ENCODE data around the gene PIP4K2A. TPM values are rescaled to one million over a fixed set of nuclear protein-coding genes. Genes with fewer than 3 reads are reported as not detected.

Gene PIP4K2A
- polyA plus RNA-seq, 4 donors: 4.5 to 11.3 (median 9.0) TPM

DNA sequence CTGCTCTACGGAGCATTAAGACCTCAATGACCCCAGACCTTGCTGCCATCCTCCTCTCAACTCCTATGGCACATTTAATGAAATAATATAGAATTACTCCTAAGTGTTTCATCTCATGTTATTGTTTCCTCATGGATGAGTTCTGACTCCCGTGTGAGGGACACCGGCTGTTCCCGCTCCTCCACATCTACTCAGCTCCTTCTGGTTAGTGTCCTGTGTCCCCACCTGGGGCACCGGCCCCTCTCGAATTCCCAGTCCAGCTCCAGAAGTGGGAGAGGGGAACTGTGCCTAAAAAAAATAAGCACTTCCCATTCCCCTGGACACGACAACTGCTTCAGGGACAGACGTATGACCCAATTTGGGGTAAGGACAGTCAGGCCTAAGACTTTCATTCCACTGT is 58.3 kb downstream of the PIP4K2A start:
- FAIRE-seq: no peak
- Histone ChIP-seq H3K36me3 (ENCODE audit: control insufficient read depth in 3 of 3, insufficient read depth in 2 of 3, low read depth in 1 of 3, low read length in 3 of 3) (peaks cover 0 to 2% (median 0%) of the 10 kb centered on the region in 3 donors), H3K9me3 (ENCODE audit: control insufficient read depth in 2 of 2, insufficient read depth in 1 of 2, low read depth in 1 of 2, low read length in 1 of 2) (no peaks in the 10 kb centered on the region), H3K27ac (ENCODE audit: low read depth in 1 of 3, low read length in 2 of 3) (peak overlapping the region in 1 of 3 donors; percentile 50), H3K4me3 (ENCODE audit: low read depth in 1 of 3, low read length in 3 of 3) (no peak overlapping the region), H3K4me1 (ENCODE audit: control insufficient read depth in 3 of 3, insufficient read depth in 2 of 3, low read depth in 1 of 3, low read length in 2 of 3) (peaks cover 0 to 6% (median 2%) of the 10 kb centered on the region in 3 donors), H3K27me3 (ENCODE audit: control insufficient read depth in 3 of 3, insufficient read depth in 3 of 3, low read length in 3 of 3) (no peaks in the 10 kb centered on the region)
- WGBS, 3 donors: 92 to 99% (median 93%) methylated on average over 8 of the region's 8 CpGs
- no peak for DNase-seq

DNA sequence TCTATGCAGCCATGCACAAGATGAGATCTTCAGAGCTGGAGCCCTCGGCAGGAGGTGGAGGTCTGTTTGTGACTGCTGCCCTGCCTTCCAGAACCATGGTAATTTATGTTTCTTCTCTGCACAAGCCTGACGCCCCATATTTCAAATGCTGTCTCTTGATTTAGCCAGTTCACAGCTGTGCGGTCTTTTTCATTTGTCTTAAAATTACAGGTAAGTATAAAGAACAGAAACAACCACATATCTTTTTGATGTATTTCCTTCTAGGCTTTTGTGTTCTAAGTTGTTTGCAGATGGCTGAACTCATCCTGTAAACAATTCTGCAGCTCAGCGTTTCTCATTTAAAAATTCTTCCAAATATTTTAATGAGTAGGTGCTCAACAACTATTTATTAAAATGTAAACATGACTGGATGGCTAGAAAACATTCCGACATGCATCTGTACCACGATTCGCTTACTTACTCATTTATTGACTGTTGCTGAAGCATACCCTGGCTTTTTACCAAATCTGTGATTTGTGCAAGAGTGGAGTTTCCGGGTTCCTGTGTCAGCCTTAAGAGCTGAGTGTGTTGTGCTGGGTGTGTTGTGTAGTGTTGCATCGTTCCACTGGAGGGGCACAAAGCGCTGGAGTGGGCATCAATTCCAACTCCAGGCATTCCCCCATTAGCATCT is 58.9 kb downstream of the PIP4K2A start:
- 50 to 79% (median 53%) methylated on average over 10 of the region's 10 CpGs for WGBS, 3 donors
- H3K9me3 ChIP-seq (ENCODE audit: control insufficient read depth in 2 of 2, insufficient read depth in 1 of 2, low read depth in 1 of 2, low read length in 1 of 2): no peaks in the 10 kb centered on the region
- FAIRE-seq: no peak

DNA sequence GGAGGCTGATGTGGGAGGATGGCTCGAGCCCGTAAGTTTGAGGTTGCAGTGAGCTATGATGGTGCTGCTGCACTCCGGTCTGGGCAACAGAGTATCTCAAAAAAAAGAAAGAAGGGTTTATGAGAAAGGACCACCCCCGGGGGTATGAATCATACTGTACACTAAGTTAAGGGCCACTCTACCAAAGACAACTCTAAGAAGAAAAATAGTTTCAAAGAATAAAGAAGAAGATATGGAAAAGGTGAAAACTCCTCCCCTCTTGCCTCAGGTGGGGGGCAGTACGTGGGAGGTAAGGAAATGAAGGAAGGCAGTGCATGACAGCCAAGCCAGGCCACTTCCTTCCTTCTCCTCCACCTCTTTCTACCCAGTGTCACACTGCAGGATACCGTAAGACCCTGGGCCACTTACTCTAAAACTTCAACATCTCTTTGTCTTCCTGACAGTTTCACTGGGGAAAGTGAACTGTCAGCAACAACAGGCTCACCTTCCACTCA is 61.3 kb downstream of the PIP4K2A start:
- FAIRE-seq (no peak), DNase-seq (peak in 1 of 2 donors; percentile 20)
- 62 to 87% (median 69%) methylated on average over 6 of the region's 6 CpGs for WGBS, 3 donors
- H3K4me3 ChIP-seq (ENCODE audit: low read depth in 1 of 3, low read length in 3 of 3): no peak overlapping the region
- no peaks in the 10 kb centered on the region for H3K9me3 ChIP-seq (ENCODE audit: control insufficient read depth in 2 of 2, insufficient read depth in 1 of 2, low read depth in 1 of 2, low read length in 1 of 2)
- peak overlapping the region in 1 of 3 donors; percentile 61 for H3K27ac ChIP-seq (ENCODE audit: low read depth in 1 of 3, low read length in 2 of 3)
- H3K36me3 ChIP-seq (ENCODE audit: control insufficient read depth in 3 of 3, insufficient read depth in 2 of 3, low read depth in 1 of 3, low read length in 3 of 3): peaks cover 0 to 2% (median 0%) of the 10 kb centered on the region in 3 donors
- H3K27me3 ChIP-seq (ENCODE audit: control insufficient read depth in 3 of 3, insufficient read depth in 3 of 3, low read length in 3 of 3): no peaks in the 10 kb centered on the region
- peaks cover 0 to 11% (median 2%) of the 10 kb centered on the region in 3 donors for H3K4me1 ChIP-seq (ENCODE audit: control insufficient read depth in 3 of 3, insufficient read depth in 2 of 3, low read depth in 1 of 3, low read length in 2 of 3)

More for the DNA sequence above, 58.9 kb downstream of the PIP4K2A start:
- Histone ChIP-seq H3K27me3 (ENCODE audit: control insufficient read depth in 3 of 3, insufficient read depth in 3 of 3, low read length in 3 of 3) (no peaks in the 10 kb centered on the region), H3K4me3 (ENCODE audit: low read depth in 1 of 3, low read length in 3 of 3) (no peak overlapping the region), H3K36me3 (ENCODE audit: control insufficient read depth in 3 of 3, insufficient read depth in 2 of 3, low read depth in 1 of 3, low read length in 3 of 3) (peaks cover 0 to 2% (median 0%) of the 10 kb centered on the region in 3 donors), H3K4me1 (ENCODE audit: control insufficient read depth in 3 of 3, insufficient read depth in 2 of 3, low read depth in 1 of 3, low read length in 2 of 3) (peaks cover 0 to 6% (median 2%) of the 10 kb centered on the region in 3 donors), H3K27ac (ENCODE audit: low read depth in 1 of 3, low read length in 2 of 3) (peak overlapping the region in 1 of 3 donors; percentile 50)
- DNase-seq: peak in 1 of 2 donors; percentile 20

DNA sequence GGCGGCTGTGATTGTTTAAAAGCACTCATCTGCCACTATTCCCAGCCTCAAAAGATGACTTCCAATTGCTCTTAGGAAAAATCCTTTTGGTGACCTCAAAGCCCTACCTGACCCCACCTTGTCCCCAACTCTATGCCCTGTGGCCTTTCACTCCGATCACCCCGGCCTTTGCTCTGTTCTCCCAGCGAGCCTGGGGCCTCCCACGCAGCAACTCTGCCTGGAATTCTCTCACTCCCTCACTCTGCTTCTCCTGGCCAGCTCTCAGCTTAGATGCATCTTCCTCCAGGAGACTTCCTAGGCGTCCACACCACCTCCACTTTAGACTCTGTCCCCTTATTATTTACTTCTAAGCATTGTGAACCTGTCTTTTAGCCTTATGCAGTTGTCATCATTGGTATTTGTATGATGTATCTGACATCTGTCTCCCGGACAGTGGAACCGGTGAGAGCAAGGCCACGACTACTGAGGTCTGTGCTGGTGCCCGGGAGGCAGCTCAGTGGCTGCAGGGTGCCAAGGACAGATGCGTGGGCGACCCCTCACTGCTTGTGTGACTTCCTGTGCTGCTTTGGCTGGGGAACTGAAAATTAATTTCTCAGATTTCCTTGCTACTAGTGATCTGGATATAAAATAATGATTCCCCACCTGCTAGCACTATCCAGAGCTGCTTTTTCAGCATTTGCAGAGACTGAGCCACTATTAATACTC is 63.0 kb downstream of the PIP4K2A start:
- Histone ChIP-seq H3K9me3 (ENCODE audit: control insufficient read depth in 2 of 2, insufficient read depth in 1 of 2, low read depth in 1 of 2, low read length in 1 of 2) (no peaks in the 10 kb centered on the region), H3K27ac (ENCODE audit: low read depth in 1 of 3, low read length in 2 of 3) (peak overlapping the region in 1 of 3 donors; percentile 51), H3K36me3 (ENCODE audit: control insufficient read depth in 3 of 3, insufficient read depth in 2 of 3, low read depth in 1 of 3, low read length in 3 of 3) (peaks cover 0 to 2% (median 0%) of the 10 kb centered on the region in 3 donors), H3K4me1 (ENCODE audit: control insufficient read depth in 3 of 3, insufficient read depth in 2 of 3, low read depth in 1 of 3, low read length in 2 of 3) (peaks cover 0 to 18% (median 2%) of the 10 kb centered on the region in 3 donors), H3K27me3 (ENCODE audit: control insufficient read depth in 3 of 3, insufficient read depth in 3 of 3, low read length in 3 of 3) (no peaks in the 10 kb centered on the region), H3K4me3 (ENCODE audit: low read depth in 1 of 3, low read length in 3 of 3) (no peak overlapping the region)
- FAIRE-seq: no peak
- WGBS, 3 donors: 76 to 87% (median 79%) methylated on average over 12 of the region's 12 CpGs
- no peak for DNase-seq

DNA sequence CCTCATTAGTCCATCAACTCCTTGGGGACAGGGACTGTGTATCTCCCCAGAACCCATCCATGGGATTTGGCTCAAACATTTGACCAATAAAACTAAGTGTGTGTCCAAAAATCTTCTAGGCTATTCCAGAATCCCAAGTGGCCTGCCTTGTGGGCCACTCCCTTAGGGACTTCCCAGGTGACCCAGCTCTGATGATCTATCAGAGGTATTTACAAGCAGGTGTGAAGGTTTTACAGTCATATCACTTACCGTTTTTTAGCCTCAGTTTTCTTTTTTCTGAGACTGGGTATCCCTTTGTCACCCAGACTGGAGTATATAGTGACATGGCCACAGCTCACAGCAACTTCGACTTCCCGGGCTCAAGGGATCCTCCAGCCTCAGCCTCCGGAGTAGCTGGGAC is 64.4 kb downstream of the PIP4K2A start:
- H3K36me3 ChIP-seq (ENCODE audit: control insufficient read depth in 3 of 3, insufficient read depth in 2 of 3, low read depth in 1 of 3, low read length in 3 of 3): peaks cover 0 to 2% (median 0%) of the 10 kb centered on the region in 3 donors
- no peaks in the 10 kb centered on the region for H3K9me3 ChIP-seq (ENCODE audit: control insufficient read depth in 2 of 2, insufficient read depth in 1 of 2, low read depth in 1 of 2, low read length in 1 of 2)
- H3K4me3 ChIP-seq (ENCODE audit: low read depth in 1 of 3, low read length in 3 of 3): no peak overlapping the region
- peaks cover 0 to 16% (median 0%) of the 10 kb centered on the region in 3 donors for H3K4me1 ChIP-seq (ENCODE audit: control insufficient read depth in 3 of 3, insufficient read depth in 2 of 3, low read depth in 1 of 3, low read length in 2 of 3)
- no peak for DNase-seq
- no peaks in the 10 kb centered on the region for H3K27me3 ChIP-seq (ENCODE audit: control insufficient read depth in 3 of 3, insufficient read depth in 3 of 3, low read length in 3 of 3)
- 72 to 85% (median 80%) methylated on average over 4 of the region's 4 CpGs for WGBS, 3 donors
- FAIRE-seq: no peak
- H3K27ac ChIP-seq (ENCODE audit: low read depth in 1 of 3, low read length in 2 of 3): peak overlapping the region in 1 of 3 donors; percentile 68

DNA sequence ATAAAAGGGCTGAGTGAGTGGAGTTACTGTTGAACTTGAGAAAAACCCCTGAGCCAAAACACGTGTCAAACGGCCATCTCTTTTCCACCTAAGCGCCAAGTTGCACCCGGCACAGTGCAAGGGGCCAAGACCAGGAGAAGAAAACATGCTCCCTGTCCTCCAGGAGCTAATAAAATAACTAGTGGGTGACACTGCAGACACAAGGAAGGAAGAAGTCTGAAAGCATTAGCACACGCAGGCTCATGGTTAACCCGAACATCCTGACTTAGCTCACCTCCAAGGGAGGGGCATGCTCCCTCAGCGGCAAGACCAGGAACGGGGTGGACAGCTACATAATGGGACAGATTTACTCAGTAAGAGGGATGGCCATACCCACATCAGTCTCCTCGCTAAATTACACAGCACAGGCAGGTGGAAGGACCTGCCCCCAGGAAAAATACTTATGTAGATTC is 65.0 kb downstream of the PIP4K2A start:
- no peak for FAIRE-seq
- H3K9me3 ChIP-seq (ENCODE audit: control insufficient read depth in 2 of 2, insufficient read depth in 1 of 2, low read depth in 1 of 2, low read length in 1 of 2): no peaks in the 10 kb centered on the region
- H3K27me3 ChIP-seq (ENCODE audit: control insufficient read depth in 3 of 3, insufficient read depth in 3 of 3, low read length in 3 of 3): no peaks in the 10 kb centered on the region
- no peak overlapping the region for H3K4me3 ChIP-seq (ENCODE audit: low read depth in 1 of 3, low read length in 3 of 3)
- H3K36me3 ChIP-seq (ENCODE audit: control insufficient read depth in 3 of 3, insufficient read depth in 2 of 3, low read depth in 1 of 3, low read length in 3 of 3): peaks cover 0 to 2% (median 0%) of the 10 kb centered on the region in 3 donors
- peak overlapping the region in 1 of 3 donors; percentile 68 for H3K27ac ChIP-seq (ENCODE audit: low read depth in 1 of 3, low read length in 2 of 3)
- DNase-seq: peak in 1 of 2 donors; percentile 35
- WGBS, 3 donors: 60 to 73% (median 72%) methylated on average over 9 of the region's 9 CpGs
- H3K4me1 ChIP-seq (ENCODE audit: control insufficient read depth in 3 of 3, insufficient read depth in 2 of 3, low read depth in 1 of 3, low read length in 2 of 3): peaks cover 0 to 15% (median 0%) of the 10 kb centered on the region in 3 donors

DNA sequence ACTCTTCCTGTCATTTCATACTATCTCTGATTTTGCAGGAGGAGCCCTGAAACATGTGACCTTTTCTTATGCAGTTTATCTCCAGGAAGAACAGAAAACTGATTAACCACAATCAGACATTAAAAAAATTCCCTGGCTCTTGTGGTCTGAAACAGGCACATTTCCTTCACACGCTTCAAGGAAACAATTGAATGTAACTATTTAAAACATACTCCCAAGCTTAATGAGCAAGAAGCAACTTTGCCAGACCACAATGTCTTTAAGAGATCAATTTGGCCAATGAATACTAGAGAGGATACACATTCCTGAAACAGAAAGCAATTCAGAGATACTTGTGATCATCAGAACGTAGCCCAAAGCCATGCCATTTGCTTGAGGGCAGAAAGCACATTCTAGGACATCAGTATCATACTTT is 65.8 kb downstream of the PIP4K2A start:
- H3K27ac ChIP-seq (ENCODE audit: low read depth in 1 of 3, low read length in 2 of 3): peak overlapping the region in 1 of 3 donors; percentile 74
- DNase-seq (no peak), FAIRE-seq (no peak)
- H3K36me3 ChIP-seq (ENCODE audit: control insufficient read depth in 3 of 3, insufficient read depth in 2 of 3, low read depth in 1 of 3, low read length in 3 of 3): peaks cover 0 to 2% (median 0%) of the 10 kb centered on the region in 3 donors
- WGBS, 3 donors: 18 to 42% (median 36%) methylated on average over 2 of the region's 2 CpGs
- H3K9me3 ChIP-seq (ENCODE audit: control insufficient read depth in 2 of 2, insufficient read depth in 1 of 2, low read depth in 1 of 2, low read length in 1 of 2): no peaks in the 10 kb centered on the region
- no peaks in the 10 kb centered on the region for H3K27me3 ChIP-seq (ENCODE audit: control insufficient read depth in 3 of 3, insufficient read depth in 3 of 3, low read length in 3 of 3)
- H3K4me1 ChIP-seq (ENCODE audit: control insufficient read depth in 3 of 3, insufficient read depth in 2 of 3, low read depth in 1 of 3, low read length in 2 of 3): peaks cover 0 to 22% (median 0%) of the 10 kb centered on the region in 3 donors
- no peak overlapping the region for H3K4me3 ChIP-seq (ENCODE audit: low read depth in 1 of 3, low read length in 3 of 3)

DNA sequence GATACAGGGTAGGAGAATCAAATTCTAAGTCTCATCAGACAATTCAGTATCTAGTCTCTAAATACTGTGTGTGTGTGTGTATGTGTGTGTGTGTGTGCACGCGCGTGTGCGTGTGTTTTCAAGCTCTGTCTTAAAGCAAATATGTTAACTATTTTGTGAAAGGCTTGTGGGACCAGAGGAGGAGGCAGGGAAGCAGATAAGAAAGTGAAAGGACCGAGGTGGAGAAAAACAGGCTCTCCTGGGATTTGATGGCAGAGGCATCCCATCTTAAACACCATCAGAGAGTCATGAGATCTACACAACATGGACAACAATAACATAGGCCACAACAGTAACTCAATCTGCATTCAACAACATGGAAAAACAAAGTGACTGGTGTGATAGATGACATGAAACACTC is 67.1 kb downstream of the PIP4K2A start:
- FAIRE-seq (no peak), DNase-seq (no peak)
- Histone ChIP-seq H3K36me3 (ENCODE audit: control insufficient read depth in 3 of 3, insufficient read depth in 2 of 3, low read depth in 1 of 3, low read length in 3 of 3) (peaks cover 0 to 2% (median 0%) of the 10 kb centered on the region in 3 donors), H3K9me3 (ENCODE audit: control insufficient read depth in 2 of 2, insufficient read depth in 1 of 2, low read depth in 1 of 2, low read length in 1 of 2) (no peaks in the 10 kb centered on the region), H3K27ac (ENCODE audit: low read depth in 1 of 3, low read length in 2 of 3) (peak overlapping the region in 2 of 3 donors; percentile 44 to 63), H3K4me1 (ENCODE audit: control insufficient read depth in 3 of 3, insufficient read depth in 2 of 3, low read depth in 1 of 3, low read length in 2 of 3) (peaks cover 0 to 22% (median 0%) of the 10 kb centered on the region in 3 donors), H3K27me3 (ENCODE audit: control insufficient read depth in 3 of 3, insufficient read depth in 3 of 3, low read length in 3 of 3) (no peaks in the 10 kb centered on the region), H3K4me3 (ENCODE audit: low read depth in 1 of 3, low read length in 3 of 3) (no peak overlapping the region)
- WGBS, 3 donors: 65 to 84% (median 71%) methylated on average over 5 of the region's 5 CpGs

Measured in small intestine (tissue), 7 donors.